A549 (cell line): ENCODE measurements around the gene PXDC1.

Source experiments
- CTCF ChIP-seq: fragments of >200 bp; sonication (Bioruptor Twin); formaldehyde crosslinking; IDR thresholded peaks from 3 replicates; pipeline ENCODE4 v1.5.1; 2016
- RARB ChIP-seq: fragments of 250-450 bp; sonication (Bioruptor Pico); IDR thresholded peaks from 2 replicates; pipeline ENCODE4 v1.8.0; 2021; ENCODE audit warnings: mild to moderate bottlenecking, moderate library complexity

GRCh38 chr6:3710403-3710802, 41.1 kb downstream of the PXDC1 start:
- TF ChIP-seq CTCF: no peak
- TF ChIP-seq RARB (CRISPR knock-in tag): no peak
